Right renal pelvis (tissue), 4 donors: ENCODE results near the gene CCR8. TPM values are rescaled to one million over a fixed set of nuclear protein-coding genes. Genes with fewer than 3 reads are reported as not detected.
A peak's percentile ranks its signal among the peaks of the same experiment; 100 is the strongest.
"Not testable (repeated sequence)": the region's sequence is repeated elsewhere in the genome, so short reads cannot be mapped to it uniquely, and the experiment has no call there.

Experiments
- DNase-seq, 4 donors: peaks; one replicate each; pipeline ENCODE4 v3.0.0-alpha.2; 2013; ENCODE audit warnings: low read depth in 4 of 4, low spot score in 3 of 4, missing footprints in 1 of 4
- polyA plus RNA-seq, 4 donors: library from polyadenylated mRNA; unstranded; fragments of 120-200 nt; gene quantifications; one replicate each; pipeline ENCODE4 v1.2.1, GENCODE V29; 2013; ENCODE audit not compliant: insufficient read length in 4 of 4

Gene CCR8
- polyA plus RNA-seq, 4 donors, result not detected

- DNase-seq, result no peak
Observed at GRCh38 chr3:39346785-39347585, 17.5 kb downstream of the CCR8 start.

DNA sequence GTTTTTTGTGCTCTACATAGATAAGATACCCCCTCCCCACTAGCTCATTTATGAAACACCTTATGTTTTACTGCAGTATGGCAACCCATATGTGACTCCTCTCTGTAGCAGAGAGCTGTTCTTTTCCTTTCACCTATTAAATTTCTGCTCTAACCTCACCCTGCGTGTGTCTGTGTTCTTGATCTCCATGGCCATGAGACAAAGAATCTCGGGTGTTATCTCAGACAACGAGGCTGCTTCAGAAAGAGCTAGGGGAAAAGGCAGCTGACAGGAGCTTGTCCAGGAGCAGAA lies 18.0 kb downstream of the CCR8 start:
- no peak for DNase-seq

DNA sequence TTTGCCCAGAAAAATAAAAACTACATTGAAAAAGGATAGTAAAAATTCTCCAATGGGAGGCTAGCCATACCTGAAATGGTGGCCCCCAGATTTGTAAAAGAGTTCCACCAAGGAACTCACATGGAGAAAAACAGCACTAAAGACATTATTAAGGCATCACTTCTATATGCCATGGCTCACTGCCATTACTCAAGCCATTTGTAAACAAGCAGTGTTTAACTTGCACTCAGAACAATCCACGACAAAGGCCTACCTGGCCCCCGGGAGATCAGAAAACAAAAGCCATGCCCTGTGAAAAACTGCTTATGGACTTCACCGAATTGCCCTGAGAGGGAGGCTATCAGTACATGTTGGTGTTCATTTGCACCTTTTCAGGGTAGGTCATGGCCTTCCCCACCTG lies 19.6 kb downstream of the CCR8 start:
- DNase-seq, result no peak

DNA sequence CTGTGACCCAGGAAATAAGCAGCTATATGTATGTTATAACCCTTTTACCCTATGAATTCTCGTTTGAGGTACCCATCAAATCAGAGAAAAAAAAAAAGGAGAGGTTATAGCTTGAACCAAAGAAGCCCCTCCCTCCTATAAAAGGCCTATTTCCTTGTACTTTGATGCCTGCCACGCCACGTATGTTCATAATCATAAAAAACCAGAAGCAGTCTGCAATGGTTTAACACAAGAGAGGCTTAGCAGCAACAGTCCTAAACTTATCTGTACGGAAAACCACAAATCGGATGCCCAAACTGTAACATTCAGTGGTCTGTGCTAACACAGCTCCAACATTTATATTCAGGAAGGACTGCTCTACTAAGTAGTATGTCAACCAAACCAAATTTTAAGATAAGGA lies 21.2 kb downstream of the CCR8 start:
- no peak for DNase-seq

DNA sequence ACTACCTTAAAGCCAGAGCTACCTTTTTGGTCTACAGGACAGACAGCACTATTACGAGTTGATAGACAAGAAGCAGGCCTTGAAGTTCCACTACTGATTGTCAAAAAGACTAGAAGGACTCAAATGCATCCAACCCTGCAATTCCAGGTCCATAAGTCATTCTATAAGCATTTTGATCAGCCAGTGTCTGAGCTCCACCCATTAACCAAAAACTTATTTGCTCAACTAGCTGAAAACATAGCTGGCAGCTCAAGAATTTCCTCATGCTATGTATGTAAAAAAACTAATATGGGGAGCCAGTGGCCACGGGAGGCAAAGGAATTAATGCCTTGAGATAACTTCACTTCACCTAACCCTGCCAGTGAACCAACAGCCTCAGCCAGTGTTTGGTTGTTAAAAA lies 21.6 kb downstream of the CCR8 start:
- DNase-seq, result not testable (repeated sequence)

GRCh38 chr3:39353168-39353927 lies 23.8 kb downstream of the CCR8 start:
- DNase-seq, result not testable (repeated sequence)

GRCh38 chr3:39358333-39358732 lies 28.8 kb downstream of the CCR8 start:
- DNase-seq, result no peak

GRCh38 chr3:39361252-39361927 lies 31.9 kb downstream of the CCR8 start:
- DNase-seq, result no peak

- no peak for DNase-seq
Observed at GRCh38 chr3:39362192-39362591, 32.7 kb downstream of the CCR8 start.

GRCh38 chr3:39362812-39363211 lies 33.3 kb downstream of the CCR8 start:
- no peak for DNase-seq

DNA sequence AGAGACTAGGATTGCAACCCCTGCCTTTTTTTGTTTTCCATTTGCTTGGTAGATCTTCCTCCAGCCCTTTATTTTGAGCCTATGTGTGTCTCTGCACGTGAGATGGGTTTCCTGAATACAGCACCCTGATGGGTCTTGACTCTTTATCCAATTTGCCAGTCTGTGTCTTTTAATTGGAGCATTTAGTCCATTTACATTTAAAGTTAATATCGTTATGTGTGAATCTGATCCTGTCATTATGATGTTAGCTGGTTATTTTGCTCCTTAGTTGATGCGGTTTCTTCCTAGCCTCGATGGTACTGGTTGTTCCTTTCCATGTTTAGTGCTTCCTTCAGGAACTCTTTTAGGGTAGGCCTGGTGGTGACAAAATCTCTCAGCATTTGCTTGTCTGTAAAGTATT lies 40.9 kb downstream of the CCR8 start:
- DNase-seq, result not testable (repeated sequence)

- no peak for DNase-seq
Observed at GRCh38 chr3:39372833-39373232, 43.3 kb downstream of the CCR8 start.

- DNase-seq, result no peak
Observed at GRCh38 chr3:39376959-39377634, 47.6 kb downstream of the CCR8 start.

- DNase-seq, result peak in 2 of 4 donors; percentile 8 to 16
Observed at GRCh38 chr3:39378088-39378487, 48.6 kb downstream of the CCR8 start.

GRCh38 chr3:39378957-39379777 lies 49.7 kb downstream of the CCR8 start:
- no peak for DNase-seq

GRCh38 chr3:39379778-39380155 lies 50.3 kb downstream of the CCR8 start:
- no peak for DNase-seq

- no peak for DNase-seq
Observed at GRCh38 chr3:39381432-39381831, 51.9 kb downstream of the CCR8 start.
